ENCODE measurements around the gene PIGN.

PIGN gene

GRCh38 chr18:62125702-62126101 lies 61.2 kb downstream of the PIGN start:
- DNase-seq: no peak
- H3K36me3 ChIP-seq (ENCODE audit: insufficient read depth, low read length): peaks cover 9% of the 10 kb centered on the region; the same call in 1 of the 2 replicates
- H3K4me2 ChIP-seq (ENCODE audit: insufficient read depth, low read length): no peak overlapping the region
- H3K4me1 ChIP-seq (ENCODE audit: insufficient read depth, low read length): no peaks in the 10 kb centered on the region
- no peak for ATAC-seq (ENCODE audit: insufficient read depth, low read depth)
- no peak overlapping the region for H3K27ac ChIP-seq (ENCODE audit: low read length)
- no peaks in the 10 kb centered on the region for H3K9me3 ChIP-seq (ENCODE audit: insufficient read depth, low read length, severe bottlenecking)
- H3K79me2 ChIP-seq (ENCODE audit: insufficient read depth, low read length): no peaks in the 10 kb centered on the region
- no peak overlapping the region for H3K4me3 ChIP-seq (ENCODE audit: low read depth in 1 of 2, low read length in 2 of 2)
- no peak overlapping the region for H3K9ac ChIP-seq (ENCODE audit: low read depth, low read length)
- H4K20me1 ChIP-seq (ENCODE audit: insufficient read depth, low read length): no peaks in the 10 kb centered on the region
- TF ChIP-seq EZH2 (IDR thresholded peaks at IDR 0.05; ENCODE audit: borderline replicate concordance, low read depth, low read length, severe bottlenecking) (no peak), CTCF (IDR thresholded peaks at IDR 0.05; ENCODE audit: borderline replicate concordance, extremely low read depth, low read length, poor library complexity, severe bottlenecking) (no peak)
- H3K27me3 ChIP-seq (ENCODE audit: insufficient read depth, low read length, poor library complexity): no peaks in the 10 kb centered on the region
- no peak overlapping the region for H2AFZ ChIP-seq (ENCODE audit: low read depth, low read length)

- Histone ChIP-seq H3K79me2 (ENCODE audit: insufficient read depth, low read length) (no peaks in the 10 kb centered on the region), H2AFZ (ENCODE audit: low read depth, low read length) (no peak overlapping the region), H3K27me3 (ENCODE audit: insufficient read depth, low read length, poor library complexity) (no peaks in the 10 kb centered on the region), H3K4me1 (ENCODE audit: insufficient read depth, low read length) (no peaks in the 10 kb centered on the region), H3K27ac (ENCODE audit: low read length) (no peak overlapping the region), H3K9me3 (ENCODE audit: insufficient read depth, low read length, severe bottlenecking) (no peaks in the 10 kb centered on the region), H3K36me3 (ENCODE audit: insufficient read depth, low read length) (peaks cover 5% of the 10 kb centered on the region; the same call in 1 of the 2 replicates), H4K20me1 (ENCODE audit: insufficient read depth, low read length) (no peaks in the 10 kb centered on the region), H3K4me3 (ENCODE audit: low read depth in 1 of 2, low read length in 2 of 2) (no peak overlapping the region), H3K4me2 (ENCODE audit: insufficient read depth, low read length) (no peak overlapping the region), H3K9ac (ENCODE audit: low read depth, low read length) (no peak overlapping the region)
- TF ChIP-seq CTCF (IDR thresholded peaks at IDR 0.05; ENCODE audit: borderline replicate concordance, extremely low read depth, low read length, poor library complexity, severe bottlenecking): no peak
- no peak for TF ChIP-seq EZH2 (IDR thresholded peaks at IDR 0.05; ENCODE audit: borderline replicate concordance, low read depth, low read length, severe bottlenecking)
- DNase-seq (no peak), ATAC-seq (ENCODE audit: insufficient read depth, low read depth) (no peak)
Measured at GRCh38 chr18:62122330-62122729, 64.5 kb downstream of the PIGN start.

GRCh38 chr18:62119884-62120283 lies 67.0 kb downstream of the PIGN start:
- Histone ChIP-seq H3K36me3 (ENCODE audit: insufficient read depth, low read length) (peaks cover 5% of the 10 kb centered on the region; the same call in 1 of the 2 replicates), H2AFZ (ENCODE audit: low read depth, low read length) (no peak overlapping the region), H3K9me3 (ENCODE audit: insufficient read depth, low read length, severe bottlenecking) (no peaks in the 10 kb centered on the region), H3K27ac (ENCODE audit: low read length) (no peak overlapping the region), H3K9ac (ENCODE audit: low read depth, low read length) (no peak overlapping the region), H3K4me1 (ENCODE audit: insufficient read depth, low read length) (no peaks in the 10 kb centered on the region), H3K4me3 (ENCODE audit: low read depth in 1 of 2, low read length in 2 of 2) (no peak overlapping the region), H3K4me2 (ENCODE audit: insufficient read depth, low read length) (no peak overlapping the region), H3K79me2 (ENCODE audit: insufficient read depth, low read length) (no peaks in the 10 kb centered on the region), H4K20me1 (ENCODE audit: insufficient read depth, low read length) (no peaks in the 10 kb centered on the region), H3K27me3 (ENCODE audit: insufficient read depth, low read length, poor library complexity) (no peaks in the 10 kb centered on the region)
- DNase-seq (no peak), ATAC-seq (ENCODE audit: insufficient read depth, low read depth) (no peak)
- TF ChIP-seq CTCF (IDR thresholded peaks at IDR 0.05; ENCODE audit: borderline replicate concordance, extremely low read depth, low read length, poor library complexity, severe bottlenecking) (no peak), EZH2 (IDR thresholded peaks at IDR 0.05; ENCODE audit: borderline replicate concordance, low read depth, low read length, severe bottlenecking) (no peak)

- H3K4me3 ChIP-seq (ENCODE audit: low read depth in 1 of 2, low read length in 2 of 2): no peak overlapping the region
- no peak for TF ChIP-seq CTCF (IDR thresholded peaks at IDR 0.05; ENCODE audit: borderline replicate concordance, extremely low read depth, low read length, poor library complexity, severe bottlenecking)
- no peaks in the 10 kb centered on the region for H4K20me1 ChIP-seq (ENCODE audit: insufficient read depth, low read length)
- H3K79me2 ChIP-seq (ENCODE audit: insufficient read depth, low read length): no peaks in the 10 kb centered on the region
- H3K4me1 ChIP-seq (ENCODE audit: insufficient read depth, low read length): no peaks in the 10 kb centered on the region
- DNase-seq: no peak
- peaks cover 5% of the 10 kb centered on the region; the same call in 1 of the 2 replicates for H3K36me3 ChIP-seq (ENCODE audit: insufficient read depth, low read length)
- no peak for ATAC-seq (ENCODE audit: insufficient read depth, low read depth)
- no peak overlapping the region for H3K9ac ChIP-seq (ENCODE audit: low read depth, low read length)
- H3K27me3 ChIP-seq (ENCODE audit: insufficient read depth, low read length, poor library complexity): no peaks in the 10 kb centered on the region
- H2AFZ ChIP-seq (ENCODE audit: low read depth, low read length): no peak overlapping the region
- H3K27ac ChIP-seq (ENCODE audit: low read length): no peak overlapping the region
- H3K9me3 ChIP-seq (ENCODE audit: insufficient read depth, low read length, severe bottlenecking): no peaks in the 10 kb centered on the region
- H3K4me2 ChIP-seq (ENCODE audit: insufficient read depth, low read length): no peak overlapping the region
Measured at GRCh38 chr18:62118328-62118727, 68.5 kb downstream of the PIGN start.
